Measurements from ENCODE around the gene CNOT8. TPM values are rescaled to one million over a fixed set of nuclear protein-coding genes. Genes with fewer than 3 reads are reported as not detected.

Gene CNOT8
- total and polyA plus RNA-seq, 2 of the 4 experiments (the other 2 are of a cell fraction): 41.4 to 49.1 TPM

GRCh38 chr5:154815684-154816247 is 42.7 kb upstream of the CNOT8 start:
- ATAC-seq (ENCODE audit: low read depth): no peak
- H3K27ac ChIP-seq (ENCODE audit: insufficient read depth, low read length): no peak overlapping the region
- no peak overlapping the region for H3K56ac ChIP-seq (ENCODE audit: extremely low read depth, insufficient read depth, low read length)
- no peak overlapping the region for H2BK20ac ChIP-seq (ENCODE audit: low read depth, low read length)
- 90% methylated on average over 2 of the region's 5 CpGs; no CpG with 5 or more reads in 1 of the 2 experiments for WGBS, 2 experiments (ENCODE audit: extremely low coverage in 2 of 2, insufficient read length in 1 of 2)
- H2AK9ac ChIP-seq (replicated peaks; ENCODE audit: low read depth, low read length, poor library complexity): no peak overlapping the region
- H4K91ac ChIP-seq (ENCODE audit: insufficient read depth, low read depth, low read length): no peak overlapping the region
- no peak overlapping the region for H3K9ac ChIP-seq (ENCODE audit: low read depth, low read length)
- POLR2A ChIA-PET (ENCODE audit: unreplicated experiment): no interaction called here
- no peak overlapping the region for H2AFZ ChIP-seq (replicated peaks; ENCODE audit: low read length, poor library complexity)
- H3K18ac ChIP-seq (ENCODE audit: low read depth, low read length): no peak overlapping the region
- DNase-seq: no peak
- H4K8ac ChIP-seq (ENCODE audit: low read depth in 2 of 2, low read length in 2 of 2): no peak overlapping the region
- intact Hi-C loops (cut with micrococcal nuclease) (no loop called here), in situ Hi-C loops (cut with MboI; ENCODE audit: low sequenced_read_pairs) (loop anchor here (25.0 kb wide), 1 partner anchor 353 kb away; no protein-coding TSS in a partner anchor), dilution Hi-C loops (cut with HindIII; ENCODE audit: low sequenced_read_pairs, unreplicated experiment) (no loop called here)
- H3K23ac ChIP-seq (ENCODE audit: low read depth, low read length): no peak overlapping the region
- no peaks in the 10 kb centered on the region for H3K4me1 ChIP-seq (ENCODE audit: control insufficient read depth, insufficient read depth, low read length)
- H2BK15ac ChIP-seq (ENCODE audit: low read depth, low read length): no peak overlapping the region
- TF ChIP-seq ELK1 (IDR thresholded peaks at IDR 0.05; ENCODE audit: borderline replicate concordance, low read depth, low read length): no peak
- TF ChIP-seq RCOR1 (IDR thresholded peaks at IDR 0.05; ENCODE audit: insufficient replicate concordance, low read length): no peak
- no peak for TF ChIP-seq MAFK (IDR thresholded peaks at IDR 0.05; ENCODE audit: low read depth, low read length)
- TF ChIP-seq CHD1 (IDR thresholded peaks at IDR 0.05; ENCODE audit: low read depth, low read length): no peak
- TF ChIP-seq USF2 (IDR thresholded peaks at IDR 0.05; ENCODE audit: low read depth, low read length): no peak
- TF ChIP-seq NFE2L2 (IDR thresholded peaks at IDR 0.05; ENCODE audit: low read depth, low read length): no peak
- TF ChIP-seq CTCF (conservative IDR thresholded peaks at IDR 0.05; ENCODE audit: low read depth, low read length): no peak
- TF ChIP-seq RFX5 (IDR thresholded peaks at IDR 0.05; ENCODE audit: low read depth, low read length): no peak
- TF ChIP-seq SMC3 (IDR thresholded peaks at IDR 0.05; ENCODE audit: low read depth, low read length): no peak
- TF ChIP-seq RAD21 (IDR thresholded peaks at IDR 0.05; ENCODE audit: low read length): no peak
- TF ChIP-seq MAZ (IDR thresholded peaks at IDR 0.05; ENCODE audit: borderline replicate concordance, low read depth, low read length): no peak
- TF ChIP-seq POLR2A (IDR thresholded peaks at IDR 0.05; ENCODE audit: low read depth, low read length): no peak
- no peak for TF ChIP-seq MXI1 (IDR thresholded peaks at IDR 0.05; ENCODE audit: borderline replicate concordance, low read depth, low read length)
- H3K36me3 ChIP-seq (ENCODE audit: control insufficient read depth, insufficient read depth, low read length): peaks cover 71% of the 10 kb centered on the region
- no peak overlapping the region for H3K4me3 ChIP-seq (ENCODE audit: insufficient read depth, low read depth, low read length)
- no peak overlapping the region for H3K4me2 ChIP-seq (ENCODE audit: low read depth, low read length)
- no peak overlapping the region for H3K14ac ChIP-seq (replicated peaks; ENCODE audit: low read depth, low read length)
- H3K79me1 ChIP-seq (ENCODE audit: low read depth in 1 of 2, low read length in 2 of 2): peaks cover 22 to 44% of the 10 kb centered on the region in 2 experiments
- H2BK5ac ChIP-seq (ENCODE audit: low read depth, low read length, poor library complexity, severe bottlenecking): no peak overlapping the region
- H2BK120ac ChIP-seq (ENCODE audit: low read depth, low read length): no peak overlapping the region
- peaks cover 7% of the 10 kb centered on the region; the same call in 1 of the 2 replicates for H4K20me1 ChIP-seq (ENCODE audit: insufficient read depth, low read length)
- no peaks in the 10 kb centered on the region for H3K27me3 ChIP-seq (ENCODE audit: control insufficient read depth, insufficient read depth, low read length)
- no TSS peak for BruUV-seq (replicated peaks)
- CTCF ChIA-PET: no interaction called here
- H4K5ac ChIP-seq (ENCODE audit: low read depth, low read length): no peak overlapping the region
- peaks cover 4% of the 10 kb centered on the region; the same call in 1 of the 2 replicates for H3K9me1 ChIP-seq (ENCODE audit: insufficient read depth, low read length)
- no peak overlapping the region for H3K4ac ChIP-seq (ENCODE audit: low read depth, low read length)
- no peak overlapping the region for H2AK5ac ChIP-seq (ENCODE audit: low read depth, low read length)
- no peaks in the 10 kb centered on the region for H3K9me3 ChIP-seq (ENCODE audit: control insufficient read depth, insufficient read depth, low read length)

Measured in IMR-90 (cell line).